ENCODE data around the gene TTC21A.

DNA sequence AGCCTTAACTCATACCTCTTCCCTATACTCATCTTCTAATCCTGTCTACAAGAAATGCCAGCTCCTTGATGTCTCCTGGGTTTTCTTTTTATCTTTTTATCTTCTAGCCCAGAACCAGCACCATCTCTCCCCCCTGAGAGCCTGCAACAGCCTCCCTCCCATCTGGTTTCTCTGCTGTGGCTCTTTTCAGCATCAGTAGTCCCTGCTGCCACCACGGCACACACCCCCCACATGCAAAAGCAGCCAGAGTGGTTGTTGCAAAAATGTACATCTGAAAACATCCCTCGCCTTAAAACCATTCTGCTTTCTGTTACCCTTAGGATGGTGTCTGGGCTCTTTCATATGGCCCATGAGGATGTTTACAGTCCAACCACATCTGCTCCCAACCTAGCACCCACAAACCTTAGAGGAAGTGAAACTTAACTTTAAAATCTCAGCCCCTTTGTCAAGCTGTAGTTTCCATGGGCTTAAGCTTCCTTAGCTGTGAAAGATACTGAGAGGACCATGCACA, 775 bp downstream of the TTC21A start:
- TF ChIP-seq, protein P1, sequence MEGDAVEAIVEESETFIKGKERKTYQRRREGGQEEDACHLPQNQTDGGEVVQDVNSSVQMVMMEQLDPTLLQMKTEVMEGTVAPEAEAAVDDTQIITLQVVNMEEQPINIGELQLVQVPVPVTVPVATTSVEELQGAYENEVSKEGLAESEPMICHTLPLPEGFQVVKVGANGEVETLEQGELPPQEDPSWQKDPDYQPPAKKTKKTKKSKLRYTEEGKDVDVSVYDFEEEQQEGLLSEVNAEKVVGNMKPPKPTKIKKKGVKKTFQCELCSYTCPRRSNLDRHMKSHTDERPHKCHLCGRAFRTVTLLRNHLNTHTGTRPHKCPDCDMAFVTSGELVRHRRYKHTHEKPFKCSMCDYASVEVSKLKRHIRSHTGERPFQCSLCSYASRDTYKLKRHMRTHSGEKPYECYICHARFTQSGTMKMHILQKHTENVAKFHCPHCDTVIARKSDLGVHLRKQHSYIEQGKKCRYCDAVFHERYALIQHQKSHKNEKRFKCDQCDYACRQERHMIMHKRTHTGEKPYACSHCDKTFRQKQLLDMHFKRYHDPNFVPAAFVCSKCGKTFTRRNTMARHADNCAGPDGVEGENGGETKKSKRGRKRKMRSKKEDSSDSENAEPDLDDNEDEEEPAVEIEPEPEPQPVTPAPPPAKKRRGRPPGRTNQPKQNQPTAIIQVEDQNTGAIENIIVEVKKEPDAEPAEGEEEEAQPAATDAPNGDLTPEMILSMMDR (conservative IDR thresholded peaks at IDR 0.05) = no peak
- TF ChIP-seq ZFX (IDR thresholded peaks at IDR 0.05) = no peak

Data from C4-2B (cell line).